ENCODE measurements around the gene IFT43. TPM values are rescaled to one million over a fixed set of nuclear protein-coding genes. Genes with fewer than 3 reads are reported as not detected.

Gene IFT43
- total RNA-seq, 1 donor from 2014 or later, result 31.8 TPM

- FAIRE-seq (no peak), DNase-seq (ENCODE audit: low spot score in 2 of 2) (no peak)
These were observed 116.1 kb downstream of the IFT43 start for GRCh38 chr14:76101391-76102379.

- no peak for FAIRE-seq
These were observed 119.3 kb downstream of the IFT43 start for GRCh38 chr14:76104802-76105355.

GRCh38 chr14:76106188-76106587 lies 120.6 kb downstream of the IFT43 start:
- DNase-seq (ENCODE audit: low spot score in 2 of 2) (no peak), FAIRE-seq (no peak)

More at GRCh38 chr14:76104802-76105355, 119.3 kb downstream of the IFT43 start:
- no peak for DNase-seq (ENCODE audit: low spot score in 2 of 2)

GRCh38 chr14:76109087-76109880 lies 123.7 kb downstream of the IFT43 start:
- DNase-seq (ENCODE audit: low spot score in 2 of 2) (no peak), FAIRE-seq (no peak)

- DNase-seq (ENCODE audit: low spot score in 2 of 2) (no peak), FAIRE-seq (no peak)
These were observed 127.5 kb downstream of the IFT43 start for GRCh38 chr14:76112889-76113624.

- DNase-seq (ENCODE audit: low spot score in 2 of 2) (no peak), FAIRE-seq (no peak)
These were observed 128.1 kb downstream of the IFT43 start for GRCh38 chr14:76113691-76114090.

- FAIRE-seq, result no peak
- DNase-seq (ENCODE audit: low spot score in 2 of 2), result no peak
These were observed 129.5 kb downstream of the IFT43 start for GRCh38 chr14:76115010-76115422.

- DNase-seq (ENCODE audit: low spot score in 2 of 2), result no peak
These were observed 132.4 kb downstream of the IFT43 start for GRCh38 chr14:76117789-76118484.

GRCh38 chr14:76118594-76118993 lies 133.0 kb downstream of the IFT43 start:
- no peak for DNase-seq (ENCODE audit: low spot score in 2 of 2)

More at GRCh38 chr14:76117789-76118484, 132.4 kb downstream of the IFT43 start:
- no peak for FAIRE-seq

GRCh38 chr14:76121089-76121748 lies 135.7 kb downstream of the IFT43 start:
- FAIRE-seq (no peak), DNase-seq (ENCODE audit: low spot score in 2 of 2) (no peak)

More at GRCh38 chr14:76118594-76118993, 133.0 kb downstream of the IFT43 start:
- FAIRE-seq, result no peak

GRCh38 chr14:76123426-76124225 lies 138.1 kb downstream of the IFT43 start:
- no peak for DNase-seq (ENCODE audit: low spot score in 2 of 2)

GRCh38 chr14:76125511-76125910 lies 139.9 kb downstream of the IFT43 start:
- FAIRE-seq, result no peak

More at GRCh38 chr14:76123426-76124225, 138.1 kb downstream of the IFT43 start:
- FAIRE-seq, result no peak

GRCh38 chr14:76126076-76126475 lies 140.5 kb downstream of the IFT43 start:
- no peak for FAIRE-seq
- DNase-seq (ENCODE audit: low spot score in 2 of 2), result no peak

More at GRCh38 chr14:76125511-76125910, 139.9 kb downstream of the IFT43 start:
- DNase-seq (ENCODE audit: low spot score in 2 of 2), result no peak

GRCh38 chr14:76129851-76130576 lies 144.5 kb downstream of the IFT43 start:
- no peak for DNase-seq (ENCODE audit: low spot score in 2 of 2)
- FAIRE-seq, result no peak

GRCh38 chr14:76131071-76131965 lies 145.8 kb downstream of the IFT43 start:
- FAIRE-seq (no peak), DNase-seq (ENCODE audit: low spot score in 2 of 2) (no peak)

GRCh38 chr14:76133103-76133502 lies 147.5 kb downstream of the IFT43 start:
- DNase-seq (ENCODE audit: low spot score in 2 of 2) (no peak), FAIRE-seq (no peak)
